ENCODE measurements around the gene MRPS33.
"Not testable (repeated sequence)": the region's sequence is repeated elsewhere in the genome, so short reads cannot be mapped to it uniquely, and the experiment has no call there.

Gene MRPS33

DNA sequence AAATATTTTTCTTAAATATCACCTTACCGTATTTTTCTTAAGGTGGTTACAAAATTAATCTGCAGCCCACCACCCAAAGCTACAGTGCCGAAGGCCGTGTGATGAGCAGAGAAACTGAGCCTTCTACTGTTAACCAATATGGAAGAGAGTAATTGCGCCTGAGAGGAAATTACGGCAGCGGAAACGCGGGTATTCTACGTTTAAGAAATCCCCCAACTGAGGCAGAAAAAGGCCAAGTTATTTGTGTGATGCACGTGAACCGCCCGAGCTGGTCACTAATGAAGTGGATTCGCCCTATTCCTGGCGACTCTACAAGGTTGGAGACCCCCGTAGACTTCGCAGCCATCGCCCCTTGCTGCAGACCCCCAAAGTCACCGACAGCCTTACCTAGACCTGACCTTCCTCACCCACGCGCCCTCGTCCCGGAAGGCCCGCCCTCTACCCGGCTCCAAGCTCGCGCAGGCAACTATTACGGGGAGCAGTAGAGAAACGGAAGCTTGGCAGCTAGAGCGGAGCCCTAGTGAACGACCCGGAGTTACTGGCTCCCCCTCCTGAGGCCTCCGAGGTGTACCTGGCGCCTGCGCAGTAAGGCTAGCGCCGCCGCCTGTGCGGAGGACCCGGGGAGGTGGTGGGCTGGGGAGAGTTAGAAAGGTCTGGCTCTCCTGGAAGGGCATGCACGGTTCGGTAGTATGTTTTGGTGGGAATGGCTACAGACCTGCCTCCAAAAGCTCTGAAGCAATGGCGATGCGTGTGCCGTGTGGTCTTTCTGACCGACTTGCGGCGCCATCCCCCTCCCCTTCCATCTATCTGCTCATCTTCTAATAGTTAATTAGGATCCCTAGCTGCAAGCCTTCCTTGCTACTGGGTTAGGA lies at the start of gene MRPS33:
TSS of gene MRPS33 (minus strand) at position 429 of the 872 bp plus-strand sequence. CDS start 4,319 bp downstream, outside the sequence.
- DNase-seq (ENCODE audit: low spot score): peak; percentile 99

DNA sequence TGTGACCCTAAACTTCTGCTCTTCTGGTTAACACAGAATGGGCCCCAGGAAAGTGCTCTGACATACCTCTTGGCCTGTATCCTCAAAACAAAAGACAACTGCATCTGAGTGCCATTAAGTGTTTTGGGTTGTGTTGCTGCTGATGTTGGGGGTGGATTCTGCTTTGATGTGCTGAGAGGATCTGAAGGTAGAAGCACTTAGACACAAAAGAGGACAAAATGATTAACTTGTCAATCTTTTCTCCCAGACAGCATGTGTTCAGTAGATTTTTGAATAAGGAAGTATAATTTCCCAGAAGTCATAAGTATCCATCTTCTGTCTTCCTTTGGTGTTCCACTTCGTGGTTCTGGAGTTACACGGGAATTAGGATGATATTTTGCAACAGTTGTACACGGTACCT lies 43.0 kb upstream of the MRPS33 start:
- no peak for DNase-seq (ENCODE audit: low spot score)

DNA sequence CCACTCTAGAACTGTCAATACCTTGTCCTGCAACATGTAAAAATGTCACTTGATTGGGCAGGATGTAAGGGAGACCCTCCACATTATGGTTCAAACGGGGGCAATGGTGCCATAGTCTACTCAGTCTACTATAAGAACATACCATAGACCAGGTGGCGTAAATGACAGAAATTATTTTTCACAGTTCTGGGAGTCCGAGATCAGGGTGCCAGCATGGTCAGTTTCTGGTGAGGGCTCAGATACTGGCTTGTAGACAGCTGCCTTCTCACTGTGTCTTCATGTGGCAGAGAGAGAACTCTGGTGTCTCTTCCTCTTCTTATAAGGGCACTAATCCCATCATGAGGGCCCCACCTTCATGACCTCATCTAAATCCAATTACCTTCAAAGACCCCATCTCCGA lies 40.4 kb upstream of the MRPS33 start:
- no peak for DNase-seq (ENCODE audit: low spot score)

DNA sequence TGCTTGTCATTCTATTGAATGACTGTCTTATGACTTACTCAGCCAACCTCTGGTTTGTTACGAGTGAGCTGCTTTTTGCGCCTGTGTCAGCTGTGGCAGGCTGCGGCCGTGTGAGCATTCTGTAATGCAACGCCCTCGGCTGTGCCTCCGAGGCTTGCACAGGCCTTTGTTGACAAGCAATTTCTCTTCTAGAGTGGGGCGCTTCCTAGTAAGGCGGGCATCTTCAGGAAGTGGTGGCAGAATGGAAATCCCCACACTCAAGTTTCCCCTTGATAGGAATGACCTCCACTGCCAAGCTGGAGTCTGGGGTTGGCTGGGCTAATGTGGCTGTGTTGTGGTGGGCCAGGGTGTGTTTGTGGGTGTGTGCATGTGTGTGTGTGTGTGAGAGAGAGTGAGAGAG lies 38.9 kb upstream of the MRPS33 start:
- DNase-seq (ENCODE audit: low spot score): no peak

DNA sequence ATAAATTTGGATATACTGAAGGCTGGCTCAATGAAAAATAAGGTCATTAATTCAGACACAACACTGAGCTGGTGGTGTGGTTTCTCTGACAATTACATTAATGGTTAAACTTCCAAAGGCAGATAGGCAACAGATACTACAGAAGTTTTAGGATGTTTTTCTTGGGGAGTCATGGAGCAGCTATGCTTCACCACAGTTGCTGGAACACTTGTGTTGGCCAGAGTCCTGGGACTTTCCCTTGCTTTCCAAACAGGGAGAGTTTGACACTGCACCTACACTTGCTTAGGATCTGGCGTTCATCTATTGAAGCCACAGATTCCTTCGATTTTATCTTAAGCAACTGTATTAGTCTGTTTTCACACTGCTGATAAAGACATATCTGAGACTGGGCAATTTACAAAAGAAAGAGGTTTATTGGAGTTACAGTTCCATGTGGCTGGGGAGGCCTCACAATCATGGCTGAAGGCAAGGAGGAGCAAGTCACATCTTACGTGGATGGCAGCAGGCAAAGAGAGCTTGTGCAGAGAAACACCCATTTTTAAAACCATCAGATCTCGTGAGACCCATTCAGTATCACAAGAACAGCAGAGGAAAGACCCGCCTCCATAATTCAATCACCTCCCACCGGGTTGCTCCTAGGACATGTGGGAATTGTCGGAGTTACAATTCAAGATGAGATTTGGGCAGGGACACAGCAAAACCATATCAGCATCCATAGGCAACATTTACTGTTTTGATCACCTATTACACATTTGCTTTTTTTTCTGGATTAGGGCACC lies 31.3 kb upstream of the MRPS33 start:
- DNase-seq (ENCODE audit: low spot score): peak; percentile 37

DNA sequence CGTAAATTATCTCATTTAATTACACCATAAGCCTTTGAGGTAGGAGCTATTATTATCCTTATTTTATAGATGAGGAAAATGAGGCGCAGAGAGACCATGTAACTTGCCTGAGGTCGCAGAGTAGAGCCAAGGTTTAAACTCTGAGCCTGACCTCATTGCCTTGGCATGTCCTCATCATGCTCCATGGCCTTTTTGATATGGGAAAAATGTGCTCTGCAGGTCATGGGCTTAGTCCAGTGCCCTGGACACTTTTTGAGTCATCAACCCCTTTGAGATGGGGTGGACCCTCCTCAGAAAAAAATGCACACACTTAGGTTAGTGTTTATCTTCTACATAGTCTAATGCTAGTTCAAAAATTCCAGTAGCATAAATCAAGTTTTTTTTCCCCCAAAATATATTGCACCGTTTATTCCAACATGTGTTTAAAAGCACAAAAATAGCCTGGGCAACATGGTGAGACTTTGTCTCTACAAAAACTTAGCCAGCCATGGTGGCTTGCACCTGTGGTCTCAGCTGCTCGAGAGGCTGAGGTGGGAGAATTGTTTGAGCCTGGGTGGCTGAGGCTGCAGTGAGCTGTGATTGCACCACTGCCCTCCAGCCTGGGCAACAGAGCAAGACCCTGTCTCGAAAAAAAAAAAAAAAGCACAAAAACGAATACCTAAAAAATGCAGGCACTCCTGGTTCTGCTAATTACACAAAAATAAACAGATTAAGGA lies 30.5 kb upstream of the MRPS33 start:
- no peak for DNase-seq (ENCODE audit: low spot score)

DNA sequence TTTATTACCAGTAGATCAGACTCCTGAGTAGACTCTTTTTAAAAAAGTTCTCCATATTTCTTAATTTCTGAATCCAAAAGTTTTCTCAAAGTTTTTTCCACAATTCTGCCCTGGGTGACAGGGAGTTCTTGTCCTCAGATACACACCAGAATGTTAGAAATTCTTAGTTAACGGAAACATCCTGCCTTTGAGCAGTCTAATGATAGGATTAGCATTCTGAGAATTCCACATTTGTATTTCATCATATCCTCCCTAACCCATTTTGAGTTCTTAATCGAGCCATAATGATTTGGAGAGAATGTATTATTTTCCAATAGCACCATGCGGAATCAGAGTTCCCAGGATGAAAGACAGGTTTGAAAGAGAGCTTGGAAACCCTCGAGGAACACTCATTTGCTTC lies 28.9 kb upstream of the MRPS33 start:
- DNase-seq (ENCODE audit: low spot score): peak; percentile 7

DNA sequence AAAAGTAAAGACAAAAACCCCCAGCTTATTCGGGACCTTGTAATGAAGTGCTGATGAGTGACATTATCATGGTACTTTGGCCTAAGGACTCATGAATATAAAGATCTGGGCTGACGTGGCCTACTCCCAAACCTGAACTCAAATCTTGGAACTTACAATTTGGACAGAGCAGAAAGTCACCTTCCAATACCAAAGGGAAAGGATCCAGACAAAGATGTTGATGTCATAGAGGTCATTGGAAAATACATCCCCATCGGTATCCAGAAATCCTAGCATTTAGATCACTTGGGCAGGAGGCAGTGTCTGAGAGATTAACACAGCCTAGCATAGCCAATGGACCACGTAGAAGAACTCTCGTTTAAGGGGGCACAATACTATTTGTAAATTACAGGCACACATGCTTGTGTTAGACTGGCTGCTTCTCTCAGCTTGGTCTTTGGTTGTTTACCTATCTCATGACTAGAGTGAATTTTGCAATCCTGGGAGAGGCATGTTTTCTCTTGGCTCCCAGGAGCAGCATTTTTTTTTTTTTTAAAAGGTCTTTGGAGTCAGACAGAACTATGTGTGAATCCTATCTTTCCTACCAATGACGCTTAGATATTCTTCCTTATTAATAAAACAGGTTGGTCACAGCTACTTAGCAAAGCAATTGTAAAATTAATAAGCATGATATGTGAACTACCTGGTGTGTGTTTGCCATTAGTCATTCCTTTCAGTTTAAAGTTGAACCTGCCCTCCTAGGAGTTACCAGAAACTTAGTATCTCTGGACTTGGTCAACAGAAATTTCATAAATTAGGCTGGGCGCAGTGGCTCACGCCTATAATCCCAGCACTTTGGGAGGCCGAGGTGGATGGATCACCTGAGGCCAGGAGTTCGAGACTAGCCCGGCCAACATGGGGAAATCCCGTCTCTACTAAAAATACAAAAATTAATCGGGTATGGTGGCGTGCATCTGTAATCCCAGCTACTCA lies 27.8 kb upstream of the MRPS33 start:
- DNase-seq (ENCODE audit: low spot score): no peak

DNA sequence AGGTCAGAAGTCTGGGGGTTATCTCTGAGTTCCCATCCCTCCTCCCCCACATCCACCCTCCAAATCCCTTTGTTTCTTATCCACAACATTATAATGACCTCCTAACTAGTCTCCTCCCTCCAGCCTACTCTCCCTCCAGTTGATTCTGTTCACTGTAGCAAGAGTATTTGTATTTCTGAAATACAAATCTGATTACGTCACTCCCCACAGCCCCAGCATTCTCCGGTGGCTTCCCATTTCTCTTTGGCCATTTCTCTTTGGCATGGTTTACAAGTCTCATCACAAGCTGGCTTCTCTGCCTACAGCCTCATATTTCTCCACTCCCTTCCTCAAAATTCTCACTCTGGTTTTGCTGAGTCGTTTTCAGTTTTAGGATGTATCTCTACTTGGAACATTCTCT lies 24.6 kb upstream of the MRPS33 start:
- DNase-seq (ENCODE audit: low spot score): peak; percentile 24

DNA sequence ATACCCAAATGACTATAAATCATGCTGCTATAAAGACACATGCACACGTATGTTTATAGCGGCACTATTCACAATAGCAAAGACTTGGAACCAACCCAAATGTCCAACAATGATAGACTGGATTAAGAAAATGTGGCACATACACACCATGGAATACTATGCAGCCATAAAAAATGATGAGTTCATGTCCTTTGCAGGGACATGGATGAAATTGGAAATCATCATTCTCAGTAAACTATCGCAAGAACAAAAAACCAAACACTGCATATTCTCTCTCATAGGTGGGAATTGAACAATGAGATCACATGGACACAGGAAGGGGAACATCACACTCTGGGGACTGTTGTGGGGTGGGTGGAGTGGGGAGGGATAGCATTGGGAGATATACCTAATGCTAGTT lies 23.3 kb upstream of the MRPS33 start:
- DNase-seq (ENCODE audit: low spot score): not testable (repeated sequence)

DNA sequence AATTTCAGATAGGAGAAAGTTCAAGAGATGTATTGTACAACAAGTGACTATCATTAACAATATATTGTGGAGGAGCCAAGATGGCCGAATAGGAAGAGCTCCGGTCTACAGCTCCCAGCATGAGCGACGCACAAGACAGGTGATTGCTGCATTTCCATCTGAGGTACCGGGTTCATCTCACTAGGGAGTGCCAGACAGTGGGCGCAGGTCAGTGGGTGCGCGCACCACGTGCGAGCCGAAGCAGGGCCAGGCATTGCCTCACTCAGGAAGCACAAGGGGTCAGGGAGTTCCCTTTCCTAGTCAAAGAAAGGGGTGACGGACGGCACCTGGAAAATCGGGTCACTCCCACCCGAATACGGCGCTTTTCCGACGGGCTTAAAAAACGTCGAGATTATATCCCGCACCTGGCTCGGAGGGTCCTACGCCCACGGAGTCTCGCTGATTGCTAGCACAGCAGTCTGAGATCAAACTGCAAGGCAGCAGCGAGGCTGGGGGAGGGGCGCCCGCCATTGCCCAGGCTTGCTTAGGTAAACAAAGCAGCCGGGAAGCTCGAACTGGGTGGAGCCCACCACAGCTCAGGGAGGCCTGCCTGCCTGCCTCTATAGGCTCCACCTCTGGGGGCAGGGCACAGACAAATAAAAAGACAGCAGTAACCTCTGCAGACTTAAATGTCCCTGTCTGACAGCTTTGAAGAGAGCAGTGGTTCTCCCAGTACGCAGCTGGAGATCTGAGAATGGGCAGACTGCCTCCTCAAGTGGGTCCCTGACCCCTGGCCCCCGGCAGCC lies 18.0 kb upstream of the MRPS33 start:
- not testable (repeated sequence) for DNase-seq (ENCODE audit: low spot score)

DNA sequence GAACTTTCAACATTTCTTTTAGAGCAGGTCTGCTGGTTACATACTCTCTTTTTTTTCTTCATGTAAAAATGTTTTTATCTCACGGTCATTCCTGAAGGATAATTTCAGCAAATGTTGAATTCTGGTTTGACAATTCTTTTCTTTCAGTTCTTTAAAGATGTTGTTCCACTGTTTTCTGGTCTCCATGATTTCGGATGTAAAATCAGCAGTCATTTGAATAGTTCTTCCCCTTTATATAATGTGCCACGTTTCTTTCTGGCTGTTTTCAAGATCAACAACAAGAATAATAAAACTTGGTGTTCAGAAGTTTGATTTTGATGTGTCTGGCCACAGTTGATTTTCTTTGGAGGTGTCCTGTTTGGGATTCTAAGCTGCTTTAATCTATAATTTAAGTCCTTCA lies 14.0 kb upstream of the MRPS33 start:
- no peak for DNase-seq (ENCODE audit: low spot score)

DNA sequence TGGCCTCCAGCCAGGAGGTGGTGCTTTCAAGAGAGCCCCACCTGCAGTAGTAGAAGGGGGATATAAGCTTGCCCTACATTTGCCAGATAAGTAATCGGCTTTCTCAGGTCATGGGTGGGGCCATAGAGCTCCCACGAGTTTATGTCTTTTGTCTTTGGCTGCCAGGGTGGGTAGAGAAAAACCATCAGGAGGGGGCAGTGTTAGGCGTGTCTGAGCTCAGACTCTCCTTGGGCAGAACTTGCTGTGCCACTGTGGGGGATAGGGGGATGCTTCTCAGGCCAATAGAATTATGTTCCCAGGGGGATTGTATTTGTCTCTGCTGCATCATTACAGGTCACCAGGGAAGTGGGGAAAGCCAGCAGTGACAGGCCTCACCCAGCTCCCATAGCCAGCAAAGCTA lies 12.3 kb upstream of the MRPS33 start:
- no peak for DNase-seq (ENCODE audit: low spot score)

DNA sequence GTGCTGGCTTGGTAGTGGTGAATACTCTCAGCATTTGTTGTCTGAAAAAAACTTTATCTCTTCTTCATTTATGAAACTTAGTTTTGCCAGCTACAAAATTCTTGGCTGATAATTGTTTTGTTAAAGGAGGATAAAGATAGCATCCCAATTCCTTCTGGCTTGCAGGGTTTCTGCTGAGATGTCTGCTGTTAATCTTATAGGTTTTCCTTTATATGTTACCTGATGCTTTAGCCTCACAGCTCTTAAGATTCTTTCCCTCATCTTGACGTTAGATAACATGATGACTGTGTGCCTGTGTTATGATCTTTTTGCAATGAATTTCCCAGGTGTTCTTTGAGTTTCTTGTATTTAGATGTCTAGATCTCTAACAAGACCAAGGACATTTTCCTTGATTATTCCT lies 9.9 kb upstream of the MRPS33 start:
- no peak for DNase-seq (ENCODE audit: low spot score)

DNA sequence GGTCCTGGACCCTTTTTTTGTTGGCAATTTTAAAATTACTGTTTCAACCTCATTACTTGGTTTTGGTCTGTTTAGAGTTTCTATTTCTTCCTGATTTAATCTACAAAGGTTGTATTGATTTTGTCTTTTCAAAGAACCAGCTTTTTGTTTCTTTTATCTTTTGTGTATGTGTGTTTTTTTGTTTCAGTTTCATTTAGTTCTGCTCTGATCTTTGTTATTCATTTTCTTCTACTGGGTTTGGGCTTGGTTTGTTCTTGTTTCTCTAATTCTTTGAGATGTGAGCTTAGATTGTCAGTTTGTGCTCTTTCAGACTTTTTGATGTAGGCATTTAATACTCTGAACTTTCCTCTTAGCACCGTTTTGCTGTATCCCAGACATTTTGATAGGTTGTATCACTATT lies 8.5 kb upstream of the MRPS33 start:
- no peak for DNase-seq (ENCODE audit: low spot score)

DNA sequence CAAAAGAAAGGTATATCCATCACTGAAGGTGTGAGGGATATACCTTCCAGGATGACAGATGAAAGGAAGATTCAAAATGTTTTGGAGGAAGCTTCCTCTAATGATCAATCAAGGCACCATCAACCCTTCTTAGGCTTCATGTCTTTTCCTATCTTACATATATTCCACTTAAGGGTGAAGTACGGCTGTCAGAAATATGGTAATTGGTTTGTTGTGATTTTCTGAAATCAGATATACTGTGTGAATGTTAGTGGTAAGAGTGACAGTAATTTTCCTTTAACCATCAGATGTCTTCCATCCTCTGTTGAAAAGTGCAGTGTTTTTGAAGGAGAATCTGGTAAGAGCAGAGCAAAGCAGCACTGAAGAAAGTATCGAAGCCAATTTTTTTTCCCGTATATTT lies 2.8 kb upstream of the MRPS33 start:
- DNase-seq (ENCODE audit: low spot score): no peak

DNA sequence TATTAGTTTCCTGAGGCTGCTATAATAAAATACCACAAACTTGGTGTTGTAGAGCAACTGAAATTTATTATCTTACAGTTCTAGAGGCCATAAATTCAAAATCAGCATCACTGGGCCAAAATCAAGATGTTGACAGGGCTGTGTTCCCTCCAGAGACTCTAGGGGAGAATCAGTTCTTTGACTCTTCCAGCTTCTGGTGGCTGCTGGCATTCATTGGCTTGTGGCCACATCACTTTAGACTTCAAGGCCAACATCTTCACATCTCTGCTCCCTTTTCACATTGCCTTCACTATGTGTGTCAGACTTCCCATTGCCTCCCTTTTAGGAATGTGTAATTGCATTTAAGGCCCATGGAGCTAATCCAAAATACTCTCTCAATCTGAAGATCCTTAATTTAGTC lies 1.6 kb upstream of the MRPS33 start:
- DNase-seq (ENCODE audit: low spot score): no peak

DNA sequence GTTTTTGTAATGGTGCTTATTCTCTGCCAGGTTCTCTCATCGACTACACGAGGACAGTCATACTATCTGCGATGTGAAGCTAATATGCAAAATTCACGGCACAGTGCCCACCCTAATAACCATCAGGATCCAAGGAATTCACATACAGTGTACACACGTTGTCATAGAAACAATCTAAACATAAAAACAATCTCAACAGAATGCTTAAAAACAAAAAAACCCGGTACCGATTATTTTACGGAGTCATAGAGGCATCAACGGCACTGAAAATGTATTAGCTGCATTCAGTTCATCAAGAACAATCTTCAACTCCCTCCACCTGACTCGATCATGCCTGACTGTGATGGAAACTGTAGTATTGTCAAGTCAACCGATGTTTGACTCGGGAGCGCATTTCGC lies 628 bp downstream of the MRPS33 start:
- no peak for DNase-seq (ENCODE audit: low spot score)

DNA sequence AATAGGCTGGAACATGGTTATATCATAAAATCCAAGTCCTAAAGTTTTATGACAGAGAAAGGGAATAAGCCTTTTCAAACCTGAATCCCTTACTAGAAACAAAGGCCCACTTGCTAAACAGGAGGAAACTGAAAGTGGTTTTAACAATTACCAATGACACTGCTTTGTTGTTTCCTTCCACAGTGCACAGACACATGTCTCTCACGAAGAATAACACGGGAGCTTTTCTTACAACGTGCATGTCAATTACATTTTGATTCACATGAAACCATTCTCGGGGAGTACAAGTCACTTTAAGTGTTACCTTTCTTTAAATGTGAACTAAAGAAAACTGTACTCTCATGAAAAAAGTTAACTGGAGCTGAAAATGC lies 1.4 kb downstream of the MRPS33 start:
- DNase-seq (ENCODE audit: low spot score): no peak

DNA sequence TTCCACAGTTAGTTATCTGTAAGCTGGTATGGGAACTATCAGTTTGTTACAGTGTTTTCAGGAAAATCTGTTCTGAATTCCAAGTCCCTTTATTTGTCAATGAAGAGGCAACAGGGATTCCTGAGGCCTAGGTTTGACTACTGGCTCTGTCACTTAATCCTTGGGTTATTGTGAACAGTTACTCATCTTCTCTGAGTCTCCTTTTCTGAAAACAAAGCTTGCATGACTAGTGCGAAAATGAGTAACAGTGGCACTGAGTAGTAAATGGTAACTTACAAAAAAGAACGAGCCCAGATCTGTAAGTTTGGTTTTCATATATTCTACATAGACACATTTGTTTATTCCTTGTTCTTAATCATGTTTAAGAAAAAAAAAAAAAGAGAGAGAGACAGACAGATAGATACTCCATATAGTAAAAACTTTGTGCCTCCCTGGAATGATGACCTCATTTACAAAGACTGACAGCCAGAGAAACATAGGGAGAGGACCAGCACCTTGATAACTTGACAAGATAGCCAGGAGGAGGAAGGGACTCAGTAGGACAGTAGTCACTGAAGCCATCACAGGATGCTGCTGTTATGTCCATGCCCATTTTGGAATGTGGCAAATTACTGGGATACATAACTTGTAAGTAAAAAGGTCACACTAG lies 1.9 kb downstream of the MRPS33 start:
- no peak for DNase-seq (ENCODE audit: low spot score)
